NOMO-1 treated with dmso at 0.1 percent for 144 hours (cell line): Measurements from ENCODE around the gene MTMR12.
A peak's percentile ranks its signal among the peaks of the same experiment; 100 is the strongest.
"Not testable (repeated sequence)": the region's sequence is repeated elsewhere in the genome, so short reads cannot be mapped to it uniquely, and the experiment has no call there.

Source experiments
- DNase-seq: peaks from one replicate; lab custom pipeline; 2025; ENCODE audit not compliant: unreplicated experiment; lab: John Stamatoyannopoulos, UW

Gene MTMR12

GRCh38 chr5:32233696-32234447 is 78.9 kb downstream of the MTMR12 start:
- DNase-seq: peak; percentile 79

GRCh38 chr5:32233220-32233695 is 79.5 kb downstream of the MTMR12 start:
- peak; percentile 80 for DNase-seq

- DNase-seq: peak; percentile 97
These were observed 80.1 kb downstream of the MTMR12 start for GRCh38 chr5:32232441-32233219.

DNA sequence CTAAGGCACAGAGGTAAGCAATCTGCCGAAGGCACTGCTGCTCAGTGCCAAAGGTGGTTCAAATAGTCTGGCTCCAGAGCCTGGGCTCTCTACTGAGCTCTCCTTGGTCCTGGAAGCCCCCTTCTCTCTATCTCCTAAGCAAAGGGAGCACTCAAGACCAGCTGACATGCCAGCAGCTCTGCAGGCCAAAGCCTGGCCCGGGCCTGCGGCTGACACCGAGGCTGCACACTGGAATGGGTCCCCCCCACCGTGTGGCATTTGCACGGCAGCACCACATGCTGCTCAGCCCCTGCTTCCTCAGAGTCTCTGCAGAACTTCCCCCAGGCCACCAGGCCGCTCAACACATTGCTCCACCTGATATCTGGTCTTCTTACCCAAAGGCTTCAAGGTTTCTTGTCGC is 80.8 kb downstream of the MTMR12 start:
- peak; percentile 79 for DNase-seq

GRCh38 chr5:32231241-32231640 is 81.5 kb downstream of the MTMR12 start:
- DNase-seq: peak; percentile 87

- DNase-seq: peak; percentile 73
These were observed 82.2 kb downstream of the MTMR12 start for GRCh38 chr5:32230356-32231099.

DNA sequence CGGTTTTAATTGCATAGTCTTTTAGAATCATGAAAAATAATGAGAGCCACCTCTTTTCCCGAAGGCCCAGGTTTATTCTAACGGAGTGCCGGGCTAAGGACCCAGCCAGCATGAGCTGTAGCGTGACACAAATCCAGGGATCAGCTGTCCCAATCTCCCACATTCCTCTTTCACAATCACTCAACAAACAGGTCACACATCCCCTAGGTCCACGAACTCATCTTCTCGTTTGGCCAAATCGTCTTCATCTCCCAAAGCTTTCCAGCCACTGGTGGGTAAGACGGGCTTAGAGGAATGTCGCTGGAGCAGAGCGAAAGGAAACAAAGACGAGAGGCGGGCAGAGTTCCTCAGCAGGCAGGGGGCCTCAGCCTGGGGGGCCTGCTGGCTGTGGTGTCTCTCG is 83.2 kb downstream of the MTMR12 start:
- DNase-seq: no peak

DNA sequence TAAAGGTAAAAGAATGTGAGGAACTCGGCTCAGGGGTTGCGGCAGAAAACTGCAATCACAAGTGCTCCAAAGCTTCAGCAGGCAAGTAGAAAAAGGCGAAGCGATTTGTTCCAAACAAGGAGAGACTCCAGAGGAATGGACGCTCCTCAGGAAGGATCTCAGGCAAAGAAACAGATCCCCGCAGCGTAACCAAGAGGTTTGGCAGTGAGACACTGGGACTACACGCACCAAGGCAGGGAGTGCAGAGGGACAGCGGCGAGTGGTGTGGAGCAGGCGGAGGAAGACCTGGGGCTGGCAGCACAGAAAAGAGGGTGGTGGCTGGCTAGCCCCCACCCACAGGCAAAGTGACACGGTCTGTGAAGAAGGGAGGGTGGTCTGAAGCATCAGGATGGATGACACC is 83.9 kb downstream of the MTMR12 start:
- DNase-seq: no peak

DNA sequence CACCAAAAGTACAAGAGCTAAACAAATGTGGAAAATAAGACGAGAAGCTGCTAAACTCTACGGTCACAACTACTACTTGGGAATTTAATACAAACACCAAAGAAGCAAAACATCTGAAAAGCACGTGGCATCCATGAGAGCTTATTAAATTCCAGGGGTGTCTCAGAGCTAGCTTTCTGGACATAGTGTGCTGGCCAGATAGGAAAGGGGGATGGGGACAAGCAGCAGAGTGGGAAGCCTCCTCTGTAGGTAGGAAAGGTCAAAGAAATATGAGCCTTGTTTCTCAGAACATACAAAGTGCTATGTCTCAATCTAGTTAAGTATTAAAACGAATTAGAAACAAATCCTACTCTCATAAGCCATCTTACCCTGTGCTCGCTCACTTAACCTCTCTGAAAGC is 87.3 kb downstream of the MTMR12 start:
- DNase-seq: no peak

DNA sequence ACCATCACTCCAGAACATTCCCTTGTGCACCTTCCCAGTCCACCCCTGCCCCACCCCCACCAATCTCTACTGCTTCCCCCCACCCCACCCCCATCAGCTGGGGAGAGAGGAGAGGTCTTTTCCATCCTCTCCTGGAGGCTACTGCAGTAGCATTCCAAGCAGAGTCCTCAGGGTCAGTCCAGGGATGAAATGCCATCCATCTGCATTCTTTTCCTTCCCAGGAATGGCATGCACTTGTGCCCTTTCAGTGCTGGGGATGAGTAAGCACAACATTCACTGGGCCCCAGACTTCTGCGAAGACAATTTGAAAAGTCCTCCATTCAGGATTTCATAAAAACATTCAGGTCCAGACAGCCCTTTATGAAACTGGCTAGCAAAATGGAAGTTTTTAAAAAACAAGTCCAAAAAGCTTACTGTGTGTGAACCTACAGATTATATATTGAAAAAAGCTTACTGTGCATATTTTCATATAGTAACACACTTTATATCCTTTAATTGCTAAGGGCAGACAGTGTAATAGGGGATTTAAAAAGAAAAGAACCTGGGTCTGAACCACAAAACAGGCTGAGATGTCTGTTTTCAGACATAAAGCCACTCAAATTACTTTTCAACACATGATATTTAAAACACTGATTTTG is 88.6 kb downstream of the MTMR12 start:
- no peak for DNase-seq

- no peak for DNase-seq
These were observed 89.8 kb downstream of the MTMR12 start for GRCh38 chr5:32222723-32223470.

- DNase-seq: peak; percentile 53
These were observed 94.8 kb downstream of the MTMR12 start for GRCh38 chr5:32217886-32218396.

- not testable (repeated sequence) for DNase-seq
These were observed 98.4 kb downstream of the MTMR12 start for GRCh38 chr5:32214344-32214743.

- no peak for DNase-seq
These were observed 102.6 kb downstream of the MTMR12 start for GRCh38 chr5:32210151-32210550.

GRCh38 chr5:32208837-32209236 is 103.9 kb downstream of the MTMR12 start:
- not testable (repeated sequence) for DNase-seq

GRCh38 chr5:32207355-32207634 is 105.4 kb downstream of the MTMR12 start:
- DNase-seq: peak; percentile 87

DNA sequence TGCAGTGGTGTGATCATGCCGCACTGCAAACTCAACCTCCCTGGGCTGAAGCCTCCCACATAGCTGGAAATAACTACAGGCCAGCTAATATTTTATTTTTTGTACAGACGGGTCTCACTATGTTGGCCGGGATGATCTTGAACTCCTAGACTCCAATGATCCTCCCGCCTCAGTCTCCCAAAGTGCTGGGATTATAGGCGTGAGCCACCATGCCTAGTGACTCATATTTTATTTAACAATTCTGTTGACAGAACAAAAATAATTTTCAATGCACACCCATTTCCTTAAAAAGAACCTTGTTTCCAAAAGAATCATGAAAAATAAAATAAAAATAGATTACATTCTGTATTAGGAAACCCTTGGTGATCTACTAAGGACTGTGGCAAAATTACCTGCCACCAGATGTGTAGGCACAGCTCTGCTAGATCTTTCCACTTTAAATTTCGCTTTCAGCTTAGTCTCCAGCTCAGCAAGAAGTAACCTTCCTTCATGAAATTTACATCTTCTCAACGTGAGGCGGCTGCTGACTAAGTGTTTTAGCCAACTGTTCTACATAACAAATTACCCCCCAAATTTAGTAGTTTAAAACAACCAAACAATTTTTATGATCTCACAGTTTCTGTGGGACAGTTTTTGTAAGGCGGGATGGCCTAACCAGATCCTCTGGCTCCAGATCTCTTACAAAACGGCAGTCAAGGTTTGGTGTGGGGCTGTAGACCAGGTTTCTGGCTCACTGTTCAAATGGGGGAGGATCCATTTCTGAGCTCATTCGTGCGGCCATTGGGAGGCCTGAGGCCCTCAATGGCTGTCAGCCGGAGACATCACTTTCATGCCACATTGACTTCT is 106.0 kb downstream of the MTMR12 start:
- no peak for DNase-seq

DNA sequence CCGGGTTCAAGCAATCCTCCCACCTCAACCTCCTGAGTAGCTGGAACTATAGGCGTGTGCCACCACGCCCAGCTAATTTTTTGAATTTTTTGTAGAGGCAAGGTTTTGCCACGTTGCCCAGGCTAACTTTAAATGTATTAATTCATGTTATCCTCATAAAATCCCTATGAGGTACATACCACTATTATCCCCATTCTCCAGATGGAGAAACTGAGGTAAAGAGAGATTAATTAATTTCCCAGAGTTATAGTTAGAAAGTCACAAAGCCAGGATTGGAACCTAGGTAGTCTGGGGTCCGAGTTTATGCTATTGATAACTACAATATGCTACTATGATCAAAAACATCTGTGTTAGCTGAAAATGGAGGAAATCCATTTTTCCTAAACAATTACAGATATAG is 106.7 kb downstream of the MTMR12 start:
- DNase-seq: no peak

GRCh38 chr5:32202394-32202793 is 110.3 kb downstream of the MTMR12 start:
- no peak for DNase-seq
